Fibroblast of skin of left quadriceps (primary cell): Measurements from ENCODE around the gene HPS5.
"Not testable (repeated sequence)": the region's sequence is repeated elsewhere in the genome, so short reads cannot be mapped to it uniquely, and the experiment has no call there.

Source experiments
- DNase-seq, 2 experiments: peaks; one replicate each; pipeline ENCODE4 v3.0.0-alpha.2; 2013; ENCODE audit warnings: low read depth in 2 of 2

Gene HPS5

GRCh38 chr11:18269252-18269651 lies 52.7 kb downstream of the HPS5 start:
- DNase-seq: not testable (repeated sequence)

- DNase-seq: not testable (repeated sequence)
Measured at GRCh38 chr11:18267335-18268133, 54.4 kb downstream of the HPS5 start.

GRCh38 chr11:18265949-18266348 lies 56.0 kb downstream of the HPS5 start, which contains the start of gene SAA1:
Gene SAA1 (plus strand): TSS chr11:18266264. CDS start chr11:18266888, 624 bp downstream.
- no peak for DNase-seq

GRCh38 chr11:18264677-18265555 lies 57.0 kb downstream of the HPS5 start:
- no peak for DNase-seq

GRCh38 chr11:18264035-18264434 lies 57.9 kb downstream of the HPS5 start:
- DNase-seq: no peak

GRCh38 chr11:18262681-18263350 lies 59.1 kb downstream of the HPS5 start:
- not testable (repeated sequence) for DNase-seq

- DNase-seq: no peak
Measured at GRCh38 chr11:18261721-18262120, 60.2 kb downstream of the HPS5 start.

- no peak for DNase-seq
Measured at GRCh38 chr11:18259259-18259658, 62.7 kb downstream of the HPS5 start.

GRCh38 chr11:18254781-18255361 lies 67.1 kb downstream of the HPS5 start:
- DNase-seq: no peak

GRCh38 chr11:18253778-18254338 lies 68.1 kb downstream of the HPS5 start:
- no peak for DNase-seq

- DNase-seq: no peak
Measured at GRCh38 chr11:18253233-18253632, 68.7 kb downstream of the HPS5 start.

GRCh38 chr11:18248561-18248960 lies 73.4 kb downstream of the HPS5 start, which contains the start of gene SAA2:
Gene SAA2 (minus strand): TSS chr11:18248668. CDS start chr11:18248011, 657 bp downstream.
- no peak for DNase-seq

GRCh38 chr11:18247191-18247581 lies 74.8 kb downstream of the HPS5 start:
- DNase-seq: not testable (repeated sequence)

GRCh38 chr11:18246379-18247190 lies 75.4 kb downstream of the HPS5 start:
- not testable (repeated sequence) for DNase-seq

- no peak for DNase-seq
Measured at GRCh38 chr11:18245396-18245795, 76.5 kb downstream of the HPS5 start.

- peak; percentile 29 to 31 for DNase-seq
Measured at GRCh38 chr11:18243783-18244362, 78.1 kb downstream of the HPS5 start.

GRCh38 chr11:18239655-18240054 lies 82.3 kb downstream of the HPS5 start:
- no peak for DNase-seq

GRCh38 chr11:18236664-18237356 lies 85.1 kb downstream of the HPS5 start, which contains the start of gene SAA4:
Gene SAA4 (minus strand): TSS chr11:18236802. CDS start chr11:18235926, 876 bp downstream.
- DNase-seq: no peak
